ENCODE data around the gene PLEKHG7.
"Not testable (repeated sequence)": the region's sequence is repeated elsewhere in the genome, so short reads cannot be mapped to it uniquely, and the experiment has no call there.

- not testable (repeated sequence) for TF ChIP-seq CTCF (IDR thresholded peaks at IDR 0.05; ENCODE audit: insufficient read depth, low read length, poor library complexity, severe bottlenecking); EZH2phosphoT487 (conservative IDR thresholded peaks at IDR 0.05; ENCODE audit: low read length)
These were observed 48.5 kb upstream of the PLEKHG7 start for GRCh38 chr12:92654256-92654655.

Data from SU-DHL-6 (cell line).